Gastrocnemius medialis (tissue), 4 donors: ENCODE measurements around the gene VEGFA. TPM values are rescaled to one million over a fixed set of nuclear protein-coding genes. Genes with fewer than 3 reads are reported as not detected.

ENCODE experiments used
- ATAC-seq, 2 donors: fragments of 150-250 bp; one replicate each; pipeline ENCODE4 v1.9.1; 2016
- DNase-seq, 2 donors: peaks; one replicate each; pipeline ENCODE4 v3.0.0-alpha.2; 2019
- H3K27ac ChIP-seq, 4 donors: fragments of 200-600 bp; sonication (generic); 1 replicate in 1 of 4; 2 replicates in 3 of 4; pipeline ENCODE4 v1.5.1; 2016 to 2018; ENCODE audit warnings: mild to moderate bottlenecking in 2 of 4, moderate library complexity in 1 of 4
- H3K27me3 ChIP-seq, 3 donors: fragments of 200-600 bp; sonication (generic) in 2 of 3; 1 replicate in 1 of 3; 2 replicates in 2 of 3; pipeline versions ENCODE4 v1.5.1 to v1.6.0; 2016 to 2019; ENCODE audit warnings: mild to moderate bottlenecking in 1 of 3, moderate library complexity in 1 of 3
- H3K36me3 ChIP-seq, 2 donors: fragments of 200-600 bp; sonication (generic) in 1 of 2; one replicate each; pipeline ENCODE4 v1.5.1; 2017 to 2018
- H3K4me1 ChIP-seq, 2 donors: fragments of 200-600 bp; sonication (generic) in 1 of 2; one replicate each; pipeline ENCODE4 v1.5.1; 2016 to 2017; ENCODE audit warnings: mild to moderate bottlenecking in 2 of 2
- H3K4me3 ChIP-seq, 4 donors: fragments of 200-600 bp; sonication (generic) in 3 of 4; 1 replicate in 1 of 4; 2 replicates in 3 of 4; pipeline ENCODE4 v1.5.1; 2016 to 2019; ENCODE audit warnings: mild to moderate bottlenecking in 2 of 4
- H3K9me3 ChIP-seq, 3 donors: fragments of 200-600 bp; sonication (generic) in 2 of 3; 1 replicate in 1 of 3; 2 replicates in 2 of 3; pipeline ENCODE4 v1.5.1; 2016 to 2019
- POLR2A ChIP-seq, 2 donors: fragments of 450-650 bp; IDR thresholded peaks; one replicate each; pipeline ENCODE4 v1.6.1; 2017; ENCODE audit warnings: antibody characterized with exemption in 2 of 2, mild to moderate bottlenecking in 2 of 2, moderate library complexity in 2 of 2
- in situ Hi-C, 4 donors: fragments of 200-750 bp; cut with MboI; loops; one replicate each; pipeline versions ENCODE4 v1.15.0 to v1.8.0; 2017; ENCODE audit warnings: low sequenced_read_pairs in 4 of 4
- intact Hi-C: fragments of 100-400 bp; cut with DNase I; formaldehyde crosslinking; loops from one replicate; pipeline ENCODE4 v1.15.1; 2023; ENCODE audit warnings: low total_unique reads
- total RNA-seq, 4 donors: library from RNA; depleted of rRNA; stranded (reverse); fragments of >200 nt; gene quantifications; one replicate each; pipeline versions ENCODE4 v1.1.0 to v1.2.3, GENCODE V29; 2016
- TF ChIP-seq, protein P1 (sequence below), 5 experiments: fragments of 450-650 bp in 3 of 5; fragments of 200-600 bp in 2 of 5; sonication (generic) in 2 of 5; IDR thresholded peaks in 4 of 5; conservative IDR thresholded peaks in 1 of 5; 1 replicate in 4 of 5; 2 replicates in 1 of 5; pipeline ENCODE4 v1.5.1; 2016 to 2019; ENCODE audit warnings: antibody characterized with exemption in 5 of 5, mild to moderate bottlenecking in 3 of 5, moderate library complexity in 3 of 5

The VEGFA gene
- total RNA-seq, 4 donors from 2014 or later: 66.4 to 195 (median 149) TPM

DNA sequence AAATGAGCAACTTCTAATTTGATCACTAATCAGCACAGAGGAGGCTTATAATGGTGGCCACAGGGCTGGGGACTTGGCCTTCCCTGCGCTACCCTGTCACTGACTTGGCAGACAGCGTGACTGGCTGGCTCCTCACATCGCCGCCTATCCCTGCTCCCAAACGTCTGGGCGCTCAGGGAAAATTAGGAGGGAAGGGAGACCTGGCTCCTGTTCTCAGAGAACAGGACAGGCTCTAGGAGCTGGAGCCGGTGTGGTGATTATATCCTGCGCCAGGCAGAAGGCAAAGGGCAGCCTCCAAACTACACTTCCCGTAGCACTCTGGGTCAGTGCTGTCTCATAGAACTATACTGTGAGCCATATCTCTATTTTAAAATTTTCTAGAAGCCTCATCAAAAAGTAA is 53.4 kb downstream of the VEGFA start:
- in situ Hi-C loops: no loop called here
- DNase-seq: no peak

DNA sequence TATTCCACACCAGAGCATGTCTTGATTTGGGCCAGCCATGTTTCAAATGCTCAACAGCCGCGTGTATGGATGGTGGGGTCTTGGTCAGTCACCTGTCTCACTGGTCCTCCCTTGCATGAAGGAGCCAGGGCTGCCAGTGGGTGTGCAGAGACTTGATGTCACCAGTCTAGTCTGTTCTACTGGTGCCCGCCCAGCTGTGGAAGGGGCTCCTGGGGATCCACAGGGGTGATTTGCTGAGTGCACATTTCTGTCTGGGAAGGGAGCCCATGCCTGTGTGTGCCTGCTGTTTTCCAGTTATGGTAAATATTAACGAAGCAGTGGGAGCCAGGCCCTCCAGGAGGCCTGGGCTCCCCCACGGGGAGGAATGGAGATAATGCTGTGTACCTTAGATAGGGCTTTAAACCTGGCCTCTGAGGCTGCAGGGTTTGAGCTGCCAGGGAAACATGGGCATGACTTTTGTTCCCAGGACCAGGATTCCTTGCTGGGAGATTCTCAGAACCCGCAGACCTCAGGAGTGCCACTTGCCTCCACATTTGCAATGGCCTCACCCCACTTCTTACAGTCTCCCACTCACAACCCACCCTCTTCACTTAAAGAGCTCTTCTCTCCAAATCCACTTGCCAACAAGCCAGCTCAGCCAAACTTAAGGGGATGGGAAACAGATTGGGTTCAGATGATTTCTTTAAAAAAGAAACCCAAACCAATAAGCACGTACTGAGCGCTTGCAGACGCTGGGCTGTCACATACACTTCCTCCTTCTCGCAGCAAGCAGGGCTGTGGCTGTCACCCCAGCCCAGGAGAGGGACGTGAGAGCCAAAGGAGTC is 54.1 kb downstream of the VEGFA start:
- in situ Hi-C loops: no loop called here
- no peak for TF ChIP-seq POLR2A (IDR thresholded peaks at IDR 0.05)
- TF ChIP-seq, protein P1, sequence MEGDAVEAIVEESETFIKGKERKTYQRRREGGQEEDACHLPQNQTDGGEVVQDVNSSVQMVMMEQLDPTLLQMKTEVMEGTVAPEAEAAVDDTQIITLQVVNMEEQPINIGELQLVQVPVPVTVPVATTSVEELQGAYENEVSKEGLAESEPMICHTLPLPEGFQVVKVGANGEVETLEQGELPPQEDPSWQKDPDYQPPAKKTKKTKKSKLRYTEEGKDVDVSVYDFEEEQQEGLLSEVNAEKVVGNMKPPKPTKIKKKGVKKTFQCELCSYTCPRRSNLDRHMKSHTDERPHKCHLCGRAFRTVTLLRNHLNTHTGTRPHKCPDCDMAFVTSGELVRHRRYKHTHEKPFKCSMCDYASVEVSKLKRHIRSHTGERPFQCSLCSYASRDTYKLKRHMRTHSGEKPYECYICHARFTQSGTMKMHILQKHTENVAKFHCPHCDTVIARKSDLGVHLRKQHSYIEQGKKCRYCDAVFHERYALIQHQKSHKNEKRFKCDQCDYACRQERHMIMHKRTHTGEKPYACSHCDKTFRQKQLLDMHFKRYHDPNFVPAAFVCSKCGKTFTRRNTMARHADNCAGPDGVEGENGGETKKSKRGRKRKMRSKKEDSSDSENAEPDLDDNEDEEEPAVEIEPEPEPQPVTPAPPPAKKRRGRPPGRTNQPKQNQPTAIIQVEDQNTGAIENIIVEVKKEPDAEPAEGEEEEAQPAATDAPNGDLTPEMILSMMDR (IDR thresholded peaks at IDR 0.05 in 4 of 5, conservative IDR thresholded peaks at IDR 0.05 in 1 of 5): no peak
- no peak for DNase-seq
- no peak for ATAC-seq
- Histone ChIP-seq H3K9me3 (no peaks in the 10 kb centered on the region), H3K36me3 (no peaks in the 10 kb centered on the region), H3K4me3 (no peak overlapping the region), H3K27ac (no peak overlapping the region), H3K27me3 (no peaks in the 10 kb centered on the region), H3K4me1 (no peaks in the 10 kb centered on the region)
- intact Hi-C loops: no loop called here

More for the DNA sequence above, 53.4 kb downstream of the VEGFA start:
- no peak overlapping the region for H3K4me3 ChIP-seq
- no peak for ATAC-seq
- no peaks in the 10 kb centered on the region for H3K27me3 ChIP-seq
- intact Hi-C loops: no loop called here
- no peak overlapping the region for H3K27ac ChIP-seq
- no peaks in the 10 kb centered on the region for H3K36me3 ChIP-seq
- TF ChIP-seq, protein P1 (IDR thresholded peaks at IDR 0.05 in 4 of 5, conservative IDR thresholded peaks at IDR 0.05 in 1 of 5): no peak
- no peak for TF ChIP-seq POLR2A (IDR thresholded peaks at IDR 0.05)
- H3K4me1 ChIP-seq: no peaks in the 10 kb centered on the region
- H3K9me3 ChIP-seq: no peaks in the 10 kb centered on the region

DNA sequence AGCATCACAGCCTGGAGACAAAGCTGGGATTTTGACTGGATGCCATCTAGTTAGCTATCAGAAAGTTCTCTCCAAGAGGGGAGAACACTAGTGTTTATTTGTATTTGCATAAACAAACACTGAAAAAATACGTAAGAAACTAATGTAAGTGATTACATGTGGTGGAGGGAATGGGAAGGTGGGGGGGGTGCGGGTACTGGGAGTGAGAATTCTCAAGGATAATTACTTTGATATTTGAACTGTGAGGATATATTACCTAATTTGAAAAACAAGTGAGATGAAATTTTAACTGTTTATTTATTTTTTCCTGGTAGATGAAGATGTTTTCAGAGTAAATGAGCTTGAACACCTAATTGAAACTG is 54.7 kb downstream of the VEGFA start:
- no peaks in the 10 kb centered on the region for H3K27me3 ChIP-seq
- ATAC-seq (no peak), DNase-seq (no peak)
- in situ Hi-C loops (no loop called here), intact Hi-C loops (no loop called here)
- H3K4me3 ChIP-seq: no peak overlapping the region
- H3K9me3 ChIP-seq: no peaks in the 10 kb centered on the region
- TF ChIP-seq POLR2A (IDR thresholded peaks at IDR 0.05): no peak
- TF ChIP-seq, protein P1 (IDR thresholded peaks at IDR 0.05 in 4 of 5, conservative IDR thresholded peaks at IDR 0.05 in 1 of 5): no peak
- H3K4me1 ChIP-seq: no peaks in the 10 kb centered on the region
- no peaks in the 10 kb centered on the region for H3K36me3 ChIP-seq
- H3K27ac ChIP-seq: no peak overlapping the region

DNA sequence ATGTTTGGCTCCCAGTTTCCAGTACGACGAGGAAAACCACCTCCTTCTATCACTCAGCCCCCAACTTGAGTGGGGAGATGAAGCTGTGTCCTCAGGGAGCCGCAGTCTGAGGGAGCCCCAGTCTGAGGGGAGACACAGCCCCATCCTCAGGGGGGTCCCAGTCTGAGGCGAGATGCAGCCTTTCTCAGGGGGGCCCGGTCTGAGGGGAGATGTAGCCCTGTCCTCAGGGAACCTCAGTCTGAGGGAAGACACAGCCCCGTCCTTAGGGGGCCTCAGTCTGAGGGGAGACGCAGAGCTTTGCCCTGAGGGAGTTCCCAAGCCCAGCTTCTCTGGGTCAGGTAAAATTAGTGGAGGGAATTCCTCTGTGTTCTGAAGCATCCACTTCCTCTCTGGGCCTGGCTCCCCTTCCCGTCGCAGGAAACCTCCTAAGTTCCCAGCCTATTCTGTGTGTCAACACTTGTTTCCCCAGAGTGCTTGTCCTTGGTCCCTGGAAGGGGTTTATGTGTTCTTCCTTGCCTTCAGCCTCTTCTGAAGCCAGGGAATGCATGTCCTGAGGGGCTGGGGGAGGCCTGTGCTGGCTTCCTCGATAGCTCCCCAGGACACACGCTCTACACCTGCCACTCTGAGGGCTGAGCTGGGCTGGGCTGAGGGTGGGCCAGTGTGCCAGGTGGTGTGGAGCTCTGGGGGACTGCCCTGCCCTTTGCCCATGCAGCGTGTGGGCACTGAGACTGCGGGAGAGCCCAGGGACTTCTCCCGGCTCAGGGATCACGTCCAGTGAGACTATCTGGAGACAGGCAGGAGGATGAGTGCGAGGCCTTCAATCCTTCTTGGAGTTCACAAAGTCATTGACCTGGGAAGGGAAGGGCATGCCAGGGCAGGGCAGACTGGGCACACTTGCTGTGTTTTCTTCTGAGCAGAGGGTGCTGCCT is 55.4 kb downstream of the VEGFA start:
- no peak overlapping the region for H3K4me3 ChIP-seq
- H3K27me3 ChIP-seq: no peaks in the 10 kb centered on the region
- intact Hi-C loops (no loop called here), in situ Hi-C loops (no loop called here)
- H3K9me3 ChIP-seq: no peaks in the 10 kb centered on the region
- ATAC-seq: no peak
- no peaks in the 10 kb centered on the region for H3K4me1 ChIP-seq
- no peaks in the 10 kb centered on the region for H3K36me3 ChIP-seq
- no peak for TF ChIP-seq POLR2A (IDR thresholded peaks at IDR 0.05)
- TF ChIP-seq, protein P1 (IDR thresholded peaks at IDR 0.05 in 4 of 5, conservative IDR thresholded peaks at IDR 0.05 in 1 of 5): no peak
- DNase-seq: no peak
- H3K27ac ChIP-seq: no peak overlapping the region
